ENCODE data around the gene GATAD1. TPM values are rescaled to one million over a fixed set of nuclear protein-coding genes. Genes with fewer than 3 reads are reported as not detected.

The GATAD1 gene
- total and polyA plus RNA-seq, 2 of the 4 experiments (the other 2 are of a cell fraction): 9.3 to 15.2 TPM

DNA sequence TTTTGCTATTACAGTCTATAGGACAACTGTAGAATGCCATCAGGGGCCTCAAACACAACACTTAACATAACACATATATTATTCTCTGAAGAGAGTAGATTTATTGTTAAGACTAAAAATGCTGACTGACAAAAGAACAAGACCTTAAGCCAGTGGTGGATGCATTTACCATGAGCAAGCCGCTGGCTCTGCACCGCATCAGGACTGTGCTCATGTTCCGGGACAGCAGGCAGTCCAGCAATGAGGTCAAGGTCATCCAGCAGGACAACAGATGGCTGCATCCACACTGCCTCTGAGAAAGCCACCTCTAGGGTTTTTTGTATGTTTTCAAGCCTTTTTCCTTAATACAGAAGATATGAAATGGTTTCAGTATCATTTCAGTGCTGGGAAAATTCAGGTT, 57.3 kb downstream of the GATAD1 start:
- no peak overlapping the region for H4K91ac ChIP-seq (ENCODE audit: insufficient read depth, low read depth, low read length)
- no peaks in the 10 kb centered on the region for H3K9me3 ChIP-seq (ENCODE audit: control insufficient read depth, insufficient read depth, low read length)
- H3K14ac ChIP-seq (replicated peaks; ENCODE audit: low read depth, low read length): no peak overlapping the region
- H2AFZ ChIP-seq (replicated peaks; ENCODE audit: low read length, poor library complexity): no peak overlapping the region
- no peaks in the 10 kb centered on the region; the same call in 1 of the 2 replicates for H3K9me1 ChIP-seq (ENCODE audit: insufficient read depth, low read length)
- H3K79me1 ChIP-seq (ENCODE audit: low read depth in 1 of 2, low read length in 2 of 2): no peaks in the 10 kb centered on the region
- no peak for DNase-seq
- no peak overlapping the region for H2AK9ac ChIP-seq (replicated peaks; ENCODE audit: low read depth, low read length, poor library complexity)
- ChIA-PET POLR2A (ENCODE audit: unreplicated experiment) (no interaction called here), CTCF (no interaction called here)
- H3K4me3 ChIP-seq (ENCODE audit: insufficient read depth, low read depth, low read length): no peak overlapping the region
- no peaks in the 10 kb centered on the region for H3K4me1 ChIP-seq (ENCODE audit: control insufficient read depth, insufficient read depth, low read length)
- no peak overlapping the region for H2AK5ac ChIP-seq (ENCODE audit: low read depth, low read length)
- H2BK120ac ChIP-seq (ENCODE audit: low read depth, low read length): no peak overlapping the region
- H2BK20ac ChIP-seq (ENCODE audit: low read depth, low read length): no peak overlapping the region
- H3K4me2 ChIP-seq (ENCODE audit: low read depth, low read length): no peak overlapping the region
- no peak overlapping the region for H3K4ac ChIP-seq (ENCODE audit: low read depth, low read length)
- no peak overlapping the region for H4K5ac ChIP-seq (ENCODE audit: low read depth, low read length)
- no peaks in the 10 kb centered on the region for H3K27me3 ChIP-seq (ENCODE audit: control insufficient read depth, insufficient read depth, low read length)
- dilution Hi-C loops (cut with HindIII; ENCODE audit: low sequenced_read_pairs, unreplicated experiment): no loop called here
- H3K56ac ChIP-seq (ENCODE audit: extremely low read depth, insufficient read depth, low read length): no peak overlapping the region
- H3K36me3 ChIP-seq (ENCODE audit: control insufficient read depth, insufficient read depth, low read length): peaks cover 16% of the 10 kb centered on the region
- no peak overlapping the region for H3K23ac ChIP-seq (ENCODE audit: low read depth, low read length)
- no CpG with 5 or more reads among the region's 3 CpGs for WGBS, 2 experiments (ENCODE audit: extremely low coverage in 2 of 2, insufficient read length in 1 of 2)
- H4K8ac ChIP-seq (ENCODE audit: low read depth in 2 of 2, low read length in 2 of 2): no peak overlapping the region
- H2BK5ac ChIP-seq (ENCODE audit: low read depth, low read length, poor library complexity, severe bottlenecking): no peak overlapping the region
- H3K18ac ChIP-seq (ENCODE audit: low read depth, low read length): no peak overlapping the region
- no peak overlapping the region for H2BK15ac ChIP-seq (ENCODE audit: low read depth, low read length)
- no peak overlapping the region for H3K9ac ChIP-seq (ENCODE audit: low read depth, low read length)
- in situ Hi-C loops (cut with MboI; ENCODE audit: low sequenced_read_pairs): no loop called here
- BruUV-seq (replicated peaks): no TSS peak
- TF ChIP-seq CHD1 (IDR thresholded peaks at IDR 0.05; ENCODE audit: low read depth, low read length): no peak
- TF ChIP-seq POLR2A (IDR thresholded peaks at IDR 0.05; ENCODE audit: low read depth, low read length): no peak
- no peak for TF ChIP-seq CEBPB (IDR thresholded peaks at IDR 0.05; ENCODE audit: low read depth, low read length)
- no peak for TF ChIP-seq MXI1 (IDR thresholded peaks at IDR 0.05; ENCODE audit: borderline replicate concordance, low read depth, low read length)
- TF ChIP-seq RAD21 (IDR thresholded peaks at IDR 0.05; ENCODE audit: low read length): no peak
- no peak for TF ChIP-seq RCOR1 (IDR thresholded peaks at IDR 0.05; ENCODE audit: insufficient replicate concordance, low read length)
- TF ChIP-seq NFE2L2 (IDR thresholded peaks at IDR 0.05; ENCODE audit: low read depth, low read length): no peak
- no peak for TF ChIP-seq BHLHE40 (IDR thresholded peaks at IDR 0.05; ENCODE audit: low read depth, low read length)
- TF ChIP-seq MAZ (IDR thresholded peaks at IDR 0.05; ENCODE audit: borderline replicate concordance, low read depth, low read length): no peak
- TF ChIP-seq FOS (IDR thresholded peaks at IDR 0.05; ENCODE audit: low read depth, low read length): no peak
- no peak for TF ChIP-seq MAFK (IDR thresholded peaks at IDR 0.05; ENCODE audit: low read depth, low read length)
- TF ChIP-seq, protein P1, sequence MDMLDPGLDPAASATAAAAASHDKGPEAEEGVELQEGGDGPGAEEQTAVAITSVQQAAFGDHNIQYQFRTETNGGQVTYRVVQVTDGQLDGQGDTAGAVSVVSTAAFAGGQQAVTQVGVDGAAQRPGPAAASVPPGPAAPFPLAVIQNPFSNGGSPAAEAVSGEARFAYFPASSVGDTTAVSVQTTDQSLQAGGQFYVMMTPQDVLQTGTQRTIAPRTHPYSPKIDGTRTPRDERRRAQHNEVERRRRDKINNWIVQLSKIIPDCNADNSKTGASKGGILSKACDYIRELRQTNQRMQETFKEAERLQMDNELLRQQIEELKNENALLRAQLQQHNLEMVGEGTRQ (IDR thresholded peaks at IDR 0.05; ENCODE audit: low read depth, low read length): no peak
- TF ChIP-seq, protein P2, sequence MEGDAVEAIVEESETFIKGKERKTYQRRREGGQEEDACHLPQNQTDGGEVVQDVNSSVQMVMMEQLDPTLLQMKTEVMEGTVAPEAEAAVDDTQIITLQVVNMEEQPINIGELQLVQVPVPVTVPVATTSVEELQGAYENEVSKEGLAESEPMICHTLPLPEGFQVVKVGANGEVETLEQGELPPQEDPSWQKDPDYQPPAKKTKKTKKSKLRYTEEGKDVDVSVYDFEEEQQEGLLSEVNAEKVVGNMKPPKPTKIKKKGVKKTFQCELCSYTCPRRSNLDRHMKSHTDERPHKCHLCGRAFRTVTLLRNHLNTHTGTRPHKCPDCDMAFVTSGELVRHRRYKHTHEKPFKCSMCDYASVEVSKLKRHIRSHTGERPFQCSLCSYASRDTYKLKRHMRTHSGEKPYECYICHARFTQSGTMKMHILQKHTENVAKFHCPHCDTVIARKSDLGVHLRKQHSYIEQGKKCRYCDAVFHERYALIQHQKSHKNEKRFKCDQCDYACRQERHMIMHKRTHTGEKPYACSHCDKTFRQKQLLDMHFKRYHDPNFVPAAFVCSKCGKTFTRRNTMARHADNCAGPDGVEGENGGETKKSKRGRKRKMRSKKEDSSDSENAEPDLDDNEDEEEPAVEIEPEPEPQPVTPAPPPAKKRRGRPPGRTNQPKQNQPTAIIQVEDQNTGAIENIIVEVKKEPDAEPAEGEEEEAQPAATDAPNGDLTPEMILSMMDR (conservative IDR thresholded peaks at IDR 0.05; ENCODE audit: low read depth, low read length): no peak
- no peak for TF ChIP-seq SMC3 (IDR thresholded peaks at IDR 0.05; ENCODE audit: low read depth, low read length)
- TF ChIP-seq, protein P3, sequence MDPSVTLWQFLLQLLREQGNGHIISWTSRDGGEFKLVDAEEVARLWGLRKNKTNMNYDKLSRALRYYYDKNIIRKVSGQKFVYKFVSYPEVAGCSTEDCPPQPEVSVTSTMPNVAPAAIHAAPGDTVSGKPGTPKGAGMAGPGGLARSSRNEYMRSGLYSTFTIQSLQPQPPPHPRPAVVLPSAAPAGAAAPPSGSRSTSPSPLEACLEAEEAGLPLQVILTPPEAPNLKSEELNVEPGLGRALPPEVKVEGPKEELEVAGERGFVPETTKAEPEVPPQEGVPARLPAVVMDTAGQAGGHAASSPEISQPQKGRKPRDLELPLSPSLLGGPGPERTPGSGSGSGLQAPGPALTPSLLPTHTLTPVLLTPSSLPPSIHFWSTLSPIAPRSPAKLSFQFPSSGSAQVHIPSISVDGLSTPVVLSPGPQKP (IDR thresholded peaks at IDR 0.05; ENCODE audit: borderline replicate concordance, low read depth, low read length): no peak
- no peak for TF ChIP-seq RFX5 (IDR thresholded peaks at IDR 0.05; ENCODE audit: low read depth, low read length)
- H4K20me1 ChIP-seq (ENCODE audit: insufficient read depth, low read length): no peaks in the 10 kb centered on the region
- intact Hi-C loops (cut with micrococcal nuclease): no loop called here
- ATAC-seq (ENCODE audit: low read depth): no peak
- no peak overlapping the region for H3K27ac ChIP-seq (ENCODE audit: insufficient read depth, low read length)
